Motor neuron (in vitro differentiated cells): Measurements from ENCODE around the gene TGM2. TPM values are rescaled to one million over a fixed set of nuclear protein-coding genes. Genes with fewer than 3 reads are reported as not detected.
"Not testable (repeated sequence)": the region's sequence is repeated elsewhere in the genome, so short reads cannot be mapped to it uniquely, and the experiment has no call there.

Experiments used
- ATAC-seq, 8 experiments: fragments of 200-7000 bp; cut with Tn5 transposase; replicated peaks in 6 of 8; 2 replicates each; pipeline ENCODE4 v1.8.0; 2021; ENCODE audit warnings: mild to moderate bottlenecking in 8 of 8, moderate library complexity in 8 of 8
- H3K27ac ChIP-seq, 2 donors: fragments of 250-450 bp; sonication (Bioruptor Pico); 2 replicates each; pipeline ENCODE4 v1.9.0; 2021; ENCODE audit warnings: antibody characterized with exemption in 2 of 2, mild to moderate bottlenecking in 2 of 2, moderate library complexity in 1 of 2
- H3K4me1 ChIP-seq, 2 donors: fragments of 250-450 bp; sonication (Bioruptor Pico); replicated peaks in 1 of 2; 2 replicates each; pipeline ENCODE4 v1.6.1; 2021; ENCODE audit warnings: antibody characterized with exemption in 2 of 2, mild to moderate bottlenecking in 2 of 2, moderate library complexity in 1 of 2
- H3K4me3 ChIP-seq, 5 donors: fragments of 250-450 bp; sonication (Bioruptor Pico); 2 replicates each; pipeline ENCODE4 v1.9.0; 2021; ENCODE audit warnings: antibody characterized with exemption in 5 of 5, mild to moderate bottlenecking in 5 of 5, moderate library complexity in 4 of 5
- WGBS, 10 experiments: fragments of 450-650 bp; shearing (Covaris generic); methylation state at CpG; one replicate each; pipeline ENCODE4 v1.0.0; 2022; 5-methylcytosine and 5-hydroxymethylcytosine counted together
- in situ Hi-C, 9 experiments: fragments of 400-800 bp; cut with MboI; loops; one replicate each; pipeline ENCODE4 v1.15.0; 2021; ENCODE audit warnings: low sequenced_read_pairs in 9 of 9, low pct_unique_long_range_greater_than_20kb in 2 of 9; ENCODE audit not compliant: unreplicated experiment in 9 of 9
- total RNA-seq, 8 experiments: library from RNA; unstranded; fragments of 300-600 nt; gene quantifications; 2 replicates each; pipeline versions ENCODE4 v1.2.3 to v1.2.4, GENCODE V29; 2022

TGM2 gene
- total RNA-seq, 8 experiments from 2014 or later, result 0.05 to 7.1 (median 0.68) TPM

DNA sequence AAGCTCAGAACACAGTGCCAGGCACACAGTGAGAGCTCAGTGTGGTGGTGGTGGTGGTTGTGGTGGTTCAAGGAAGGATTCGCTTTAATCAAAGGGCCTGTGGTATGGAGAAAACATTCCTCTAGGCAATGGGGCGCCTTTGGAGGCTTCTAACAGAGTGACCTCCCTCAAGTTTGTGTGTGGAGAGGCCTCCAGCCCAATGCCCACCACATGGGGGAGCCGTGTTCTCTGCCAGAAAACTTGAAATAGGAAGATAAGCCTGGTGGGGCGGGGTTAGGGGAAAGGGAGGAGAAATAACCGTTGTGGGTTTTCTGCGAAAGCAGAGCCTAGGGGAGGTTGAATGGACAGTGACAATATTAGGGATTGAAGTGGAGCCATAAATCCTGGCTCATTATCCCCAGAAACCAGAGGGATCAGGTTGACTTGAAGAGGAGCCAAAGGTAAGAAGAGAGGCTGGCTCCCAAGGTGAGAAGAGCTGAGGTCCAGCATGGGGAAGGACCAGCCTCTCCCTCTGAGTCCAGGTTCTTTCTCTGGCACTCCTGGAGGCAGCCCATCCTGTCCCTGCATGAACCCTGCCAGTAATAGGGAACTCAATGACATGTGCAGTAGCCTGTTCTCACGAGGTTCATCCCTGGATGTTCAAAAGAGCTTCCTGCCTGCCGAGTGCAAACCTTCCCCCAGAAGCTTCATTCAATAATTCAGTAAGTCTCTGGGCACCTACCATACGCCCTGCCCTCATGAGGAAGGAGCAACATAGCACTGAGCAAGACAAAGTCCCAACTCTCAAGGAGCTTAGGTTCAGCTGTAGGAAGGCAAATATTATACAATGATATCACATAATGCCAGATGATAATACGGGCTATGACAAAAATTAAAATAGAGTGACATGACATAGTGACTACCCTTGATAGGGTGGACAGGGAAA lies 51.4 kb downstream of the TGM2 start:
- peak in 1 of 8 experiments; percentile 67 for ATAC-seq
- Histone ChIP-seq H3K27ac (no peak overlapping the region), H3K4me3 (no peak overlapping the region), H3K4me1 (peaks cover 0 to 7% of the 10 kb centered on the region in 2 donors)
- in situ Hi-C loops, result no loop called here
- WGBS, 10 experiments, result 29 to 82% (median 60%) methylated on average over 1 to 8 of the region's 10 CpGs; no CpG with 5 or more reads in 1 of the 10 experiments

DNA sequence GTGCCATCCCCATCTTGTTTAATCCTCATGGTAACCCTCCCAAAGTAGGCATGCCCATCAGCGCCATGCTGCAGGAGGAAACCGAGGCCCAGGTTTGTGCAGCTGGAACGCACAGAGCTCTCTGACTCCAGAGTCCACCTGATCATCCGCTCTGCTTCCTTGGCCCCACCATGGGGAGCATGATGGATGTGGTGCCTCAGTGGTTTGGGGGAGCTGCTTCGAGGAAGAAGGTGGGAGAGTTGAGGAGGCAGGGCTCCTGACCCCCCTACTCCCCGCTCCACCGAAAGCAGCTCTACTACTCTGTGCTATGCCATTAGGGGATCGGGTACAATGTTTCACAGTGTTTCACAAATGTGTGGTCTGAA lies 52.2 kb downstream of the TGM2 start:
- no peak for ATAC-seq
- Histone ChIP-seq H3K27ac (no peak overlapping the region), H3K4me1 (peaks cover 0 to 7% of the 10 kb centered on the region in 2 donors), H3K4me3 (no peak overlapping the region)
- in situ Hi-C loops, result no loop called here
- 90 to 100% (median 96%) methylated on average over 1 to 7 of the region's 8 CpGs; no CpG with 5 or more reads in 5 of the 10 experiments for WGBS, 10 experiments

DNA sequence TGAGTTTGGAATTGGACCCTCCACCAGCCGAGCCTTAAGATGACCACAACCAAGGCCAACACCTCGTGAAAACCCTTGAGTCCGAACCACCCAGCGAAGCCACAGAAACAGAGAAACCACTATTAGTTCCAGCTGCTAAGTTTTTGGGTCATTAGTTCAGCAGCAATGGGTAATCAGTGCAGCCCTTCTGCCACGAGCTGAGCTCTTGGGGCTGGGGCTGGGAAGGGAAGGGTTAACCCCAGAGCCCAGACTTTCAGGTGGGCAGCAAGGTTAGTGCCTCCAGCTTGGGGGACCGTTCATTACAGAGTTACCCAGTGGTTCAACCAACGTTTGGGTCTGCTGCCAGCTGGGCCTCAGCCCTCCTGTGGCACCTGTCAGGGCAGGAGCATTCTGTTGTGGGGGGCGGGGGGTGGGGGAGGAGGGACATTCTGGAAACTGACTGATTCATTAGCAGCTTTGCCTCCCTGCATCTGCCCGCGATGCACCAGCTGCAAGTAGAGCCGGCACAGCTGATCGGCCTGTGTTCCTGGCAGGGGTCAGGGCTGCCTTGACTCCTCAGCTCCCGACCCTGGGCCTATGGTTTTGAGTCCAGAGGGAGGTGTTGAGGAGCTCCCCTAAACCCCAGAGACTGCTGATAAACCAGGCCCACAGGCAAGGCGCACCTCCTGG lies 52.7 kb downstream of the TGM2 start:
- Histone ChIP-seq H3K4me3 (no peak overlapping the region), H3K27ac (no peak overlapping the region), H3K4me1 (peaks cover 0 to 7% of the 10 kb centered on the region in 2 donors)
- 44 to 100% (median 81%) methylated on average over 1 to 8 of the region's 14 CpGs; no CpG with 5 or more reads in 3 of the 10 experiments for WGBS, 10 experiments
- no peak for ATAC-seq
- in situ Hi-C loops, result no loop called here

DNA sequence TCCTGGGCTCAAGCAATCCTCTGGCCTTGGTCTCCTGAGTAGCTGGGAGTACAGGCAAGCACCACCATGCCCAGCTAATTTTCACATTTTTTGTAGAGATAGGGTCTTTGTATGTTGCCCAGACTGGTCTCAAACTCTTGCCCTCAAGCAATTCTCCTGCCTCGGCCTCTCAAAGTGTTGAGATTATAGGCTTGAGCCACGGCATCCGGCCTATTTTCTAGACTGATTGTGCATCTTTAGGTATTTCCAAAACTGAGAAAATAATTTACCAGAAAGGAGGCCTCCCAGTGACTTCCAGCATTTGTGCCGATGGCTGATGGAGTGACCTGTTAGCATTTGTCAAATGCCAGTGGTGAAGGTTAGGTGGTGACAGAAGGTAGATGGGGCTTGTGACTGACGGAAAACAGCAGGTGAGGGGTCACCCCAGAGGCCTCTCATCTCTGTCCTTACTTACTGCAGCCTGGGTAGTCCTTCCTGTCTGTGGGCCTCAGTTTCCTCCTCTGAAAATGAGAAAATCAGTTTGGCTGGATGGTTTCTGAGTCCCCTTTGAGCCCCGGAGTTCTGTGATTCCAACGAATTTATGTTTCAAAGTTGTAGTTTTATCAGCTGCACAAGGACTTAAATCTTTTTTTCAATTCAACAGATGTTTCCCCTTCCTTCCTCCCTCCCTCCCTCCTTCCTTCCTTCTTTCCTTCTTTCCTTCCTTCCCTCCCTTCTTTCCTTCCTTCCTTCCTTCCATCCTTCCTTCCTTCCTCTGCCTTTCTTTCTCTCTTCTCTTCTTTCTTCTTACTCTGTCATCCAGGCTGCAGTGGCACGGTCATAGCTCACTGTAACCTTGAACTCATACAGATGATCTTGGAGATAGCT lies 53.5 kb downstream of the TGM2 start:
- ATAC-seq, result no peak
- in situ Hi-C loops, result no loop called here
- Histone ChIP-seq H3K27ac (no peak overlapping the region), H3K4me3 (no peak overlapping the region), H3K4me1 (peaks cover 0 to 7% of the 10 kb centered on the region in 2 donors)
- 50 to 100% (median 82%) methylated on average over 1 to 7 of the region's 8 CpGs for WGBS, 10 experiments

DNA sequence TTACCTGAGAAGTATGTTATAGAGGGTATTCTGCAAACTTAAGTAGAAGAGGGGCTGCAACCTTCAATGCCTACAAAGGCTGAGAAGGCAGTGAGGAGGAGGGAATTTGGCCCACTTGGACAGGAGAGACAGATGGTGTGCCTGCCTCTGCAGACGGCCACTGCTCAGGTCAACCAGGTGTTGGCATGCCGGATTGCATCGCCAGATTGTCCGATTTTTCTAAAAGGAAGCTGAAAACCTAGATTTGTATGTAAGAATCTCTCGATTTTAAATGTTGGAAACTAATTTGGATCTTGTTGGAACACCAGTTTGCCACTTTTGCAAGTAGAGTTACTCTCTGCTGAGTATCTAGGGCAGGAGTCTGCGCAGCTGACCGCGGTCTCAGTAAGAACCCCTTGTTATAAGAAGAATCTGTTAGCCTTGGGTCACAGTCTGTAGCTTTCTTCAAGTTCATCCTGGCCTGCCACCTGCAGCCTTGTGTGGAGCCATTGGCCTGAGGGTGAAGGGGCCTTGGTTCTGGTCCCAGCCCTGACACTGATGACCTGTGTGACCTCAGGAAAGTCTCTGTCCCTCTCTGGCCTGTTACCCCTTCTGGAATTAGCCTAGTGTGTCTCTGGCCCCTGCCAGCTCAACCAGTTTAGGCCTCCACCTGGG lies 54.4 kb downstream of the TGM2 start:
- H3K4me1 ChIP-seq, result peaks cover 0 to 7% of the 10 kb centered on the region in 2 donors
- 57 to 100% (median 91%) methylated on average over 1 to 8 of the region's 8 CpGs; no CpG with 5 or more reads in 3 of the 10 experiments for WGBS, 10 experiments
- no peak for ATAC-seq
- H3K4me3 ChIP-seq, result no peak overlapping the region
- in situ Hi-C loops, result no loop called here
- H3K27ac ChIP-seq, result no peak overlapping the region

DNA sequence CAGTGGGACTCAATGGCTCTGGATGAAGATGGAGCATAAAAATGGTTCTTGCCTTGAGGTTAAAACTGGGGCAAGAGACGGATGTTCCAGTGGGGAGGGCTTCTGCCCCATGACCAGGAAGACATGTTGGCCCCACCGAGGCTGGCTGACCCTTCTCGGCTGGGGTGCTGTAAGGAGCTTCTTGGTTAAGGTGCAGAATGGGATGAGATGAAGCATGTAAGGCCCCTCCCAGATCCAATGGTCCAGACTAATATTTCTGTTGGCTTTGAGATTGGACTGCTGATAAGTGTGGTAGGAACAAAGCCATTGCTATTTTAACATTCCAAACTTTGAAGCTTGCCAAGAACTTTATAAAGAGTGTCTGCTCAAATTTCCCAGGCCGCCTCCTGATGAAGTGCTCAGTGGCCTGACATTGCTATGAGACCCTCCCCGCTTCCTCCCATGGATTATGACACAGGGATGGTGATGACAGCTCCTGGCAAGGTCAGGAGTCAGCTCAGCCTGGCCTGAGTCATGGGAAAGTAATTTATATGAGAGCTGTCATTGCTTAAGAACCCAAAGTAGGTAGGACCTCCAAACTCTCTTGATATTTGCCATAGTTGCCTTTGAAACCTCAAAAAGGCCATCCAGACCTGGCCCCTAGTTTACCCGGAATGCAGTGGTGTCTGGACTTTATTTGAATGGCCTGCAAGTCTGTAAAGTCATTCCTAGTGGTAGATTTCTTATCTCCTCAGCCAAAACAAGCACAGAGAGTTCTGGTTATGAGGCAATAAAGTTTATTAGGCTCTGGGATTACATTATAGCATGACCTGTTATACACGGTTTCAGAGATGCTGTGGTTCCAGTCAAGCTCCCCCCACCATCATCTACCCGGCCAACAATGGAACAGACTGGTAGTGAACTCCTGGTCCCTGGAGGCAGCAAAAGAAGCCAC lies 55.2 kb downstream of the TGM2 start:
- Histone ChIP-seq H3K4me3 (no peak overlapping the region), H3K27ac (no peak overlapping the region), H3K4me1 (peaks cover 0 to 7% of the 10 kb centered on the region in 2 donors)
- in situ Hi-C loops, result no loop called here
- ATAC-seq, result peak in 5 of 8 experiments; percentile 32 to 70 (median 51)
- WGBS, 10 experiments, result 5 to 88% (median 71%) methylated on average over 1 to 4 of the region's 8 CpGs; no CpG with 5 or more reads in 1 of the 10 experiments

DNA sequence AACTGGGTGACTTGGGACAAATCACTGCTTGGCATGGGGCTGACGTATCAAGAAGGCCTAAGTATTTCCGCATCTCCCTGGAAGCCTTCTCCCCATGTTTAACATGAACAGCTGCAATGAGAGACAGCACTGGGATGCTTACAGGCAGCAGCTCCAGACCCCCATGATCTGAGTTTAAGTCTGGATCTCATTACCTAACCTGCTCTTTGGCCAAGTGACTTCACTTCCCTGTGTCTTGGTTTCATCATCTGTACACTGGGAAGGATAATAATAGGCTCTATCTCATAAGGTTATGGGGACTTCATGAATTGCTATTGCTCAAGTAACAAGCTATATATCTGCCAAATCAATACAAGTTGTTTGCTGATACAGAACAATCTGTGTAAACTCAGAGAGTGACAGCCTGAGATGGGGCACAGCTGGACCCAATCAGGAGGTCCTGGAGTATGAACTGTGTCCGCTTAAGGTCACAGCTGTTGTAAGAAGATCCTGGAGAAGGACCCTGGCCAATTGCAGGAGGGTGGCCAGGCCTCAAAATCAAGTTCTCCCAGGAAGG lies 56.0 kb downstream of the TGM2 start:
- H3K27ac ChIP-seq, result no peak overlapping the region
- in situ Hi-C loops, result no loop called here
- peak in 4 of 8 experiments; percentile 30 to 73 (median 59) for ATAC-seq
- H3K4me3 ChIP-seq, result no peak overlapping the region
- peaks cover 0 to 14% of the 10 kb centered on the region in 2 donors for H3K4me1 ChIP-seq
- WGBS, 10 experiments, result 75 to 100% (median 100%) methylated on average over 1 to 3 of the region's 3 CpGs; no CpG with 5 or more reads in 3 of the 10 experiments

DNA sequence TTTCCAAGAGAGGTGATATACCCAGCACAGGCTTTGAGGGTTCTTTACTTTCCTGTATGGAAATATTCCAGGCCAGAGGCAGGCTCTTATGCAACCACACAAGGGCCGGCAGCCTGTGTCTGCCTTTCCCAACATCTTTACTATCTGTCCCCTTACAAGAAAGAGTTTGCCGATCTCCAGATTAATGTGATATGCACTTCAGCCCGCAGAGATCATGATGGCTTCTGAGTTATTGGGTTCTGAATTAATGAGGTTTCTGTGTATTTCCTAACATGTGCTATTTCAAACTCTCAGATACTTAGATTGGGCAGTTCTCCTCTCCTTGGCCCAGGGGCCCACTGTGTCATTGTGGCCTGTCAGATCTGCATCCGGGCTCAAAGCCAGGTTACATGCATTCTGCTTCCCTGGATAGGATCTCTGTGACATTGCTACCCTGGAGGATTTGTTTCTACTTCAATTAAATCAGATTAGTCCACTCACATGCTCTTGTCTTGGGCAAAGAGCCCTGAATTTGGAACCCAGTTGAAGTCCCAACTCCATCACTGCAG lies 56.6 kb downstream of the TGM2 start:
- in situ Hi-C loops, result no loop called here
- H3K4me3 ChIP-seq, result no peak overlapping the region
- WGBS, 10 experiments, result 17 to 100% (median 74%) methylated on average over 1 to 4 of the region's 4 CpGs; no CpG with 5 or more reads in 2 of the 10 experiments
- no peak overlapping the region for H3K27ac ChIP-seq
- peaks cover 0 to 15% of the 10 kb centered on the region in 2 donors for H3K4me1 ChIP-seq
- peak in 3 of 8 experiments; percentile 19 to 58 (median 40) for ATAC-seq

DNA sequence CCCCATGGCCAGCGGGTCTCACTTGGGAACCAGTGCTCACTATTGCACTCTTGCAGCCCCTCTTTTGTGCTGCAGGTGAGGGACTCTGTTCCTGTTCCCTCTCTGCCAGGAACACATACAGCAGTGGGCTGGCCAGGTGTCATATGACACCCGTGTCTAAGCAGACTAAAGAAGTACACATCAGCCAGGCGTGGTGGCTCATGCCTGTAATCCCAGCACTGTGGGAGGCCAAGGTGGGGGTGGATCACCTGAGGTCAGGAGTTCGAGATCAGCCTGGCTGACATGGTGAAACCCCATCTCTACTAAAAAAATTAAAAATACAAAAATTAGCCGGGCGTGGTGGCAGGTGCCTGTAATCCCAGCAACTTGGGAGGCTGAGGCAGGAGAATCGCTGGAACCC lies 57.2 kb downstream of the TGM2 start:
- in situ Hi-C loops, H3K27ac ChIP-seq, H3K4me3 ChIP-seq, ATAC-seq: not testable (repeated sequence)
- peaks cover 0 to 15% of the 10 kb centered on the region in 2 donors for H3K4me1 ChIP-seq
- WGBS, 10 experiments, result 76 to 100% (median 97%) methylated on average over 1 to 6 of the region's 7 CpGs; no CpG with 5 or more reads in 1 of the 10 experiments

DNA sequence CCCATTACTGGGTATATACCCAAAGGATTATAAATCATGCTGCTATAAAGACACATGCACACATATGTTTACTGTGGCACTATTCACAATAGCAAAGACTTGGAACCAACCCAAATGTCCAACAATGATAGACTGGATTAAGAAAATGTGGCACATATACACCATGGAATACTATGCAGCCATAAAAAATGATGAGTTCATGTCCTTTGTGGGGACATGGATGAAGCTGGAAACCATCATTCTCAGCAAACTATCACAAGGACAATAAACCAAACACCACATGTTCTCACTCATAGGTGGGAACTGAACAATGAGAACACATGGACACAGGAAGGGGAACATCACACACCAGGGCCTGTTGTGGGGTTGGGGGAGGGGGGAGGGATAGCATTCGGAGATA lies 57.7 kb downstream of the TGM2 start:
- no CpG with 5 or more reads among the region's 1 CpG for WGBS, 10 experiments
- ATAC-seq, in situ Hi-C loops, H3K27ac ChIP-seq, H3K4me3 ChIP-seq: not testable (repeated sequence)
- H3K4me1 ChIP-seq, result peaks cover 0 to 15% of the 10 kb centered on the region in 2 donors

DNA sequence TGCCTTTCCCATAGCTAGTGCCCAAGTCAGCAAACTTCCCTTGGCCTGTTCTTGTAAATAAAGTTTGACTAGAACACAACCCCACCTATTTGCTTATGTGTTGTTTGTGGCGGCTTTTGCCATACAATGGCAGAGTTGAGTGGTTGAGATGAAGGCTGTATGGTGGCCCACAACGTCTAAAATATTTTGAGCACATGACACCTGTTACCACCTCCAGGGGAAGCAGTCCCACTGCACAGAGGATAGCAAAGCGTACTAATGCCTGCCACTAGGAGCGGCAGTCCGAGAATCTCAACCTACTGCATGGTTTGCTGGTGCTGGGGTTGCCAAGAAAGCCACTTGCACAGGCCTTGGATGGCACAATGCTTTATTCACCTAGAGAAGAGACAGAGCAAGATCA lies 58.6 kb downstream of the TGM2 start:
- in situ Hi-C loops, result no loop called here
- WGBS, 10 experiments, result 0 to 91% (median 82%) methylated on average over 1 to 5 of the region's 5 CpGs; no CpG with 5 or more reads in 5 of the 10 experiments

More for the DNA sequence above, 58.6 kb downstream of the TGM2 start:
- Histone ChIP-seq H3K4me1 (peaks cover 0 to 15% of the 10 kb centered on the region in 2 donors), H3K4me3 (no peak overlapping the region), H3K27ac (no peak overlapping the region)
- ATAC-seq, result no peak
